GM23338 (cell line): Measurements from ENCODE around the gene CLSTN2. TPM values are rescaled to one million over a fixed set of nuclear protein-coding genes. Genes with fewer than 3 reads are reported as not detected.
A peak's percentile ranks its signal among the peaks of the same experiment; 100 is the strongest.

ENCODE experiments used
- ATAC-seq: fragments of 200-7000 bp; cut with Tn5 transposase; 3 replicates; pipeline ENCODE4 v1.9.1; 2020
- DNase-seq: peaks from one replicate; pipeline ENCODE4 v3.0.0-alpha.2; 2015; ENCODE audit warnings: low spot score
- H2AFZ ChIP-seq: fragments of 200-600 bp; sonication (generic); 2 replicates; pipeline ENCODE4 v1.8.0; 2016; ENCODE audit warnings: antibody characterized with exemption, mild to moderate bottlenecking, moderate library complexity
- H3F3A ChIP-seq: fragments of 200-600 bp; sonication (generic); replicated peaks from 2 replicates; pipeline ENCODE4 v1.8.0; 2017; ENCODE audit warnings: antibody characterized with exemption, mixed run types, low read depth
- H3K27ac ChIP-seq: fragments of 200-600 bp; sonication (generic); 2 replicates; pipeline ENCODE4 v1.6.1; 2016; ENCODE audit warnings: low read depth
- H3K27me3 ChIP-seq: fragments of 200-600 bp; sonication (generic); 2 replicates; pipeline ENCODE4 v1.8.0; 2016; ENCODE audit warnings: mild to moderate bottlenecking, mixed run types, moderate library complexity; ENCODE audit not compliant: insufficient read depth
- H3K36me3 ChIP-seq: fragments of 200-600 bp; sonication (generic); 2 replicates; pipeline ENCODE4 v1.8.0; 2016; ENCODE audit warnings: mild to moderate bottlenecking; ENCODE audit not compliant: insufficient read depth
- H3K4me1 ChIP-seq: fragments of 200-600 bp; sonication (generic); 2 replicates; pipeline ENCODE4 v1.8.0; 2016; ENCODE audit warnings: mild to moderate bottlenecking, moderate library complexity; ENCODE audit not compliant: insufficient read depth
- H3K4me2 ChIP-seq: fragments of 200-600 bp; sonication (generic); 2 replicates; pipeline ENCODE4 v1.7.1; 2017; ENCODE audit warnings: mixed run types
- H3K4me3 ChIP-seq: fragments of 200-600 bp; sonication (generic); 2 replicates; pipeline ENCODE4 v1.6.1; 2016; ENCODE audit warnings: mixed run types
- H3K79me2 ChIP-seq: fragments of 200-600 bp; sonication (generic); replicated peaks from 2 replicates; pipeline ENCODE4 v1.8.0; 2017; ENCODE audit warnings: mild to moderate bottlenecking; ENCODE audit not compliant: insufficient read depth
- H3K9me2 ChIP-seq: fragments of 200-600 bp; sonication (generic); 2 replicates; pipeline ENCODE4 v1.8.0; 2017; ENCODE audit not compliant: insufficient read depth
- H4K20me1 ChIP-seq: fragments of 200-600 bp; sonication (generic); replicated peaks from 2 replicates; pipeline ENCODE4 v1.8.0; 2017; ENCODE audit warnings: mild to moderate bottlenecking; ENCODE audit not compliant: insufficient read depth
- H3K27ac Mint-ChIP-seq: 2 replicates; pipeline ENCODE4 v1.8.0; 2020; ENCODE audit warnings: inconsistent platforms, mild to moderate bottlenecking, moderate library complexity, mixed read lengths
- H3K27me3 Mint-ChIP-seq: 3 replicates; pipeline ENCODE4 v1.8.0; 2022; ENCODE audit warnings: low read depth, mild to moderate bottlenecking, moderate library complexity, mixed read lengths, inconsistent platforms; ENCODE audit not compliant: insufficient read depth, poor library complexity
- H3K36me3 Mint-ChIP-seq: 3 replicates; pipeline ENCODE4 v1.8.0; 2021; ENCODE audit warnings: low read depth, mild to moderate bottlenecking, inconsistent platforms, moderate library complexity, mixed read lengths
- H3K4me1 Mint-ChIP-seq: 3 replicates; pipeline ENCODE4 v1.8.0; 2020; ENCODE audit warnings: mild to moderate bottlenecking, inconsistent platforms, mixed read lengths
- H3K4me3 Mint-ChIP-seq: 3 replicates; pipeline ENCODE4 v1.8.0; 2021; ENCODE audit warnings: moderate library complexity, mild to moderate bottlenecking, inconsistent platforms, mixed read lengths
- H3K9me3 Mint-ChIP-seq: 3 replicates; pipeline ENCODE4 v1.8.0; 2020; ENCODE audit warnings: moderate library complexity, mild to moderate bottlenecking, inconsistent platforms, mixed read lengths
- CREB1 ChIP-seq: fragments of 250-450 bp; sonication (Bioruptor Pico); IDR thresholded peaks from 2 replicates; pipeline ENCODE4 v1.5.0; 2020; ENCODE audit warnings: low read depth, mild to moderate bottlenecking, moderate library complexity
- EZH2 ChIP-seq: fragments of 200-600 bp; sonication (generic); IDR thresholded peaks from one replicate; pipeline ENCODE4 v1.8.0; 2017; ENCODE audit warnings: antibody characterized with exemption, mild to moderate bottlenecking, low read depth; ENCODE audit not compliant: unreplicated experiment
- EZH2phosphoT487 ChIP-seq: fragments of 200-600 bp; sonication (generic); IDR thresholded peaks from one replicate; pipeline ENCODE4 v1.8.1; 2018; ENCODE audit warnings: antibody characterized with exemption; ENCODE audit not compliant: unreplicated experiment
- JUNB ChIP-seq: IDR thresholded peaks from one replicate; pipeline ENCODE4 v1.6.1; 2016; ENCODE audit warnings: antibody characterized with exemption; ENCODE audit not compliant: unreplicated experiment
- NANOG ChIP-seq: IDR thresholded peaks from 2 replicates; pipeline ENCODE4 v1.6.1; 2016; ENCODE audit warnings: antibody characterized with exemption, borderline replicate concordance
- POLR2AphosphoS5 ChIP-seq: IDR thresholded peaks from 2 replicates; pipeline ENCODE4 v1.6.1; 2016; ENCODE audit warnings: antibody characterized with exemption, low read depth
- STAT1 ChIP-seq: IDR thresholded peaks from one replicate; pipeline ENCODE4 v1.6.1; 2016; ENCODE audit warnings: antibody characterized with exemption; ENCODE audit not compliant: unreplicated experiment
- ZNF114 ChIP-seq: fragments of 250-450 bp; sonication (Bioruptor Pico); IDR thresholded peaks from 2 replicates; pipeline ENCODE4 v1.5.0; 2020; ENCODE audit warnings: mild to moderate bottlenecking, moderate library complexity
- ZNF331 ChIP-seq: fragments of 250-450 bp; sonication (Bioruptor Pico); IDR thresholded peaks from 2 replicates; pipeline ENCODE4 v1.5.0; 2020; ENCODE audit warnings: low read depth, mild to moderate bottlenecking, moderate library complexity
- polyA plus RNA-seq: library from polyadenylated mRNA; unstranded; fragments of >200 nt; fragmentation: Nextera tagmentation; extraction: Ambion mirVana; gene quantifications from 2 replicates; pipeline ENCODE4 v1.2.1, GENCODE V29; 2016
- total RNA-seq: library from RNA; depleted of rRNA; stranded (reverse); fragments of >200 nt; shearing (Covaris generic); gene quantifications from 2 replicates; pipeline ENCODE4 v1.2.3, GENCODE V29; 2014
- TF ChIP-seq, protein P1 (sequence below): IDR thresholded peaks from one replicate; pipeline ENCODE4 v1.6.1; 2018; ENCODE audit warnings: antibody characterized with exemption; ENCODE audit not compliant: unreplicated experiment
- TF ChIP-seq, protein P2 (sequence below): IDR thresholded peaks from 2 replicates; pipeline ENCODE4 v1.6.1; 2016; ENCODE audit warnings: antibody characterized with exemption
- TF ChIP-seq, protein P3 (sequence below), 2 experiments: fragments of 200-600 bp in 1 of 2; sonication (generic) in 1 of 2; conservative IDR thresholded peaks; 2 replicates each; pipeline versions ENCODE4 v1.5.1 to v1.6.1; 2016 to 2017; ENCODE audit warnings: antibody characterized with exemption in 2 of 2, low read depth in 2 of 2, mild to moderate bottlenecking in 2 of 2, moderate library complexity in 1 of 2
- TF ChIP-seq, protein P4 (sequence below): fragments of 250-450 bp; sonication (Bioruptor Pico); IDR thresholded peaks from 2 replicates; pipeline ENCODE4 v1.5.0; 2020; ENCODE audit warnings: mild to moderate bottlenecking, moderate library complexity

Gene CLSTN2
- total and polyA plus RNA-seq, 2 experiments from 2014 or later: 0.11 to 0.83 TPM

DNA sequence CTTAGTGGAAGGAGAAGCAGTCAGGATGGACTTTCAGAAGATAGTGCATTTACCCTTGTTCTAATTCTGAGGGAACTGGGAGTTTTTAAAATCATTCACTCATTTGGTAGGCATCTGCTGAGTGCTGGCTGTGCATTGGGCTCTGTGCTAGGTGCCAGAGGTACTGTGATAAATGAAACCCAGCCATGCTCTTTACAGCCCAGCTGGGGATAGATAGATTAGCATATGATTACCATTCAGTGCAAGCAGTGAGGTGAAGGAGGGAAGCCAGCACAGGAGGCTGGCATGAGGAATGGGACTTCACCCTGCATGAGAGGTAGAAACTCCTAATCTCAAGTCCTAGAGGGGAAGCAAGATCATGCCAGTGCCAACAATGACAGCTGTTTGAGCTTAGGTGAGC lies 381.0 kb downstream of the CLSTN2 start:
- Histone ChIP-seq H3K4me1 (no peaks in the 10 kb centered on the region; the same call in 1 of the 2 replicates), H4K20me1 (no peaks in the 10 kb centered on the region), H3F3A (no peaks in the 10 kb centered on the region), H3K27ac (no peak overlapping the region), H2AFZ (peak overlapping the region; percentile 52; the same call in 1 of the 2 replicates), H3K27me3 (no peaks in the 10 kb centered on the region), H3K4me2 (no peak overlapping the region), H3K4me3 (no peak overlapping the region), H3K79me2 (no peaks in the 10 kb centered on the region), H3K9me2 (peaks cover 12% of the 10 kb centered on the region), H3K36me3 (no peaks in the 10 kb centered on the region)
- TF ChIP-seq CREB1 (CRISPR knock-in tag) (no peak), JUNB (no peak), NANOG (no peak), ZNF331 (CRISPR knock-in tag) (no peak), EZH2phosphoT487 (no peak), STAT1 (no peak), POLR2AphosphoS5 (no peak), EZH2 (no peak), ZNF114 (CRISPR knock-in tag) (no peak)
- TF ChIP-seq, protein P1, sequence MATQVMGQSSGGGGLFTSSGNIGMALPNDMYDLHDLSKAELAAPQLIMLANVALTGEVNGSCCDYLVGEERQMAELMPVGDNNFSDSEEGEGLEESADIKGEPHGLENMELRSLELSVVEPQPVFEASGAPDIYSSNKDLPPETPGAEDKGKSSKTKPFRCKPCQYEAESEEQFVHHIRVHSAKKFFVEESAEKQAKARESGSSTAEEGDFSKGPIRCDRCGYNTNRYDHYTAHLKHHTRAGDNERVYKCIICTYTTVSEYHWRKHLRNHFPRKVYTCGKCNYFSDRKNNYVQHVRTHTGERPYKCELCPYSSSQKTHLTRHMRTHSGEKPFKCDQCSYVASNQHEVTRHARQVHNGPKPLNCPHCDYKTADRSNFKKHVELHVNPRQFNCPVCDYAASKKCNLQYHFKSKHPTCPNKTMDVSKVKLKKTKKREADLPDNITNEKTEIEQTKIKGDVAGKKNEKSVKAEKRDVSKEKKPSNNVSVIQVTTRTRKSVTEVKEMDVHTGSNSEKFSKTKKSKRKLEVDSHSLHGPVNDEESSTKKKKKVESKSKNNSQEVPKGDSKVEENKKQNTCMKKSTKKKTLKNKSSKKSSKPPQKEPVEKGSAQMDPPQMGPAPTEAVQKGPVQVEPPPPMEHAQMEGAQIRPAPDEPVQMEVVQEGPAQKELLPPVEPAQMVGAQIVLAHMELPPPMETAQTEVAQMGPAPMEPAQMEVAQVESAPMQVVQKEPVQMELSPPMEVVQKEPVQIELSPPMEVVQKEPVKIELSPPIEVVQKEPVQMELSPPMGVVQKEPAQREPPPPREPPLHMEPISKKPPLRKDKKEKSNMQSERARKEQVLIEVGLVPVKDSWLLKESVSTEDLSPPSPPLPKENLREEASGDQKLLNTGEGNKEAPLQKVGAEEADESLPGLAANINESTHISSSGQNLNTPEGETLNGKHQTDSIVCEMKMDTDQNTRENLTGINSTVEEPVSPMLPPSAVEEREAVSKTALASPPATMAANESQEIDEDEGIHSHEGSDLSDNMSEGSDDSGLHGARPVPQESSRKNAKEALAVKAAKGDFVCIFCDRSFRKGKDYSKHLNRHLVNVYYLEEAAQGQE: no peak
- TF ChIP-seq, protein P2, sequence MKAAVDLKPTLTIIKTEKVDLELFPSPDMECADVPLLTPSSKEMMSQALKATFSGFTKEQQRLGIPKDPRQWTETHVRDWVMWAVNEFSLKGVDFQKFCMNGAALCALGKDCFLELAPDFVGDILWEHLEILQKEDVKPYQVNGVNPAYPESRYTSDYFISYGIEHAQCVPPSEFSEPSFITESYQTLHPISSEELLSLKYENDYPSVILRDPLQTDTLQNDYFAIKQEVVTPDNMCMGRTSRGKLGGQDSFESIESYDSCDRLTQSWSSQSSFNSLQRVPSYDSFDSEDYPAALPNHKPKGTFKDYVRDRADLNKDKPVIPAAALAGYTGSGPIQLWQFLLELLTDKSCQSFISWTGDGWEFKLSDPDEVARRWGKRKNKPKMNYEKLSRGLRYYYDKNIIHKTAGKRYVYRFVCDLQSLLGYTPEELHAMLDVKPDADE: no peak
- TF ChIP-seq, protein P3, sequence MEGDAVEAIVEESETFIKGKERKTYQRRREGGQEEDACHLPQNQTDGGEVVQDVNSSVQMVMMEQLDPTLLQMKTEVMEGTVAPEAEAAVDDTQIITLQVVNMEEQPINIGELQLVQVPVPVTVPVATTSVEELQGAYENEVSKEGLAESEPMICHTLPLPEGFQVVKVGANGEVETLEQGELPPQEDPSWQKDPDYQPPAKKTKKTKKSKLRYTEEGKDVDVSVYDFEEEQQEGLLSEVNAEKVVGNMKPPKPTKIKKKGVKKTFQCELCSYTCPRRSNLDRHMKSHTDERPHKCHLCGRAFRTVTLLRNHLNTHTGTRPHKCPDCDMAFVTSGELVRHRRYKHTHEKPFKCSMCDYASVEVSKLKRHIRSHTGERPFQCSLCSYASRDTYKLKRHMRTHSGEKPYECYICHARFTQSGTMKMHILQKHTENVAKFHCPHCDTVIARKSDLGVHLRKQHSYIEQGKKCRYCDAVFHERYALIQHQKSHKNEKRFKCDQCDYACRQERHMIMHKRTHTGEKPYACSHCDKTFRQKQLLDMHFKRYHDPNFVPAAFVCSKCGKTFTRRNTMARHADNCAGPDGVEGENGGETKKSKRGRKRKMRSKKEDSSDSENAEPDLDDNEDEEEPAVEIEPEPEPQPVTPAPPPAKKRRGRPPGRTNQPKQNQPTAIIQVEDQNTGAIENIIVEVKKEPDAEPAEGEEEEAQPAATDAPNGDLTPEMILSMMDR (conservative IDR thresholded peaks at IDR 0.05; ENCODE audit: low read depth in 2 of 2): no peak
- TF ChIP-seq, protein P4, sequence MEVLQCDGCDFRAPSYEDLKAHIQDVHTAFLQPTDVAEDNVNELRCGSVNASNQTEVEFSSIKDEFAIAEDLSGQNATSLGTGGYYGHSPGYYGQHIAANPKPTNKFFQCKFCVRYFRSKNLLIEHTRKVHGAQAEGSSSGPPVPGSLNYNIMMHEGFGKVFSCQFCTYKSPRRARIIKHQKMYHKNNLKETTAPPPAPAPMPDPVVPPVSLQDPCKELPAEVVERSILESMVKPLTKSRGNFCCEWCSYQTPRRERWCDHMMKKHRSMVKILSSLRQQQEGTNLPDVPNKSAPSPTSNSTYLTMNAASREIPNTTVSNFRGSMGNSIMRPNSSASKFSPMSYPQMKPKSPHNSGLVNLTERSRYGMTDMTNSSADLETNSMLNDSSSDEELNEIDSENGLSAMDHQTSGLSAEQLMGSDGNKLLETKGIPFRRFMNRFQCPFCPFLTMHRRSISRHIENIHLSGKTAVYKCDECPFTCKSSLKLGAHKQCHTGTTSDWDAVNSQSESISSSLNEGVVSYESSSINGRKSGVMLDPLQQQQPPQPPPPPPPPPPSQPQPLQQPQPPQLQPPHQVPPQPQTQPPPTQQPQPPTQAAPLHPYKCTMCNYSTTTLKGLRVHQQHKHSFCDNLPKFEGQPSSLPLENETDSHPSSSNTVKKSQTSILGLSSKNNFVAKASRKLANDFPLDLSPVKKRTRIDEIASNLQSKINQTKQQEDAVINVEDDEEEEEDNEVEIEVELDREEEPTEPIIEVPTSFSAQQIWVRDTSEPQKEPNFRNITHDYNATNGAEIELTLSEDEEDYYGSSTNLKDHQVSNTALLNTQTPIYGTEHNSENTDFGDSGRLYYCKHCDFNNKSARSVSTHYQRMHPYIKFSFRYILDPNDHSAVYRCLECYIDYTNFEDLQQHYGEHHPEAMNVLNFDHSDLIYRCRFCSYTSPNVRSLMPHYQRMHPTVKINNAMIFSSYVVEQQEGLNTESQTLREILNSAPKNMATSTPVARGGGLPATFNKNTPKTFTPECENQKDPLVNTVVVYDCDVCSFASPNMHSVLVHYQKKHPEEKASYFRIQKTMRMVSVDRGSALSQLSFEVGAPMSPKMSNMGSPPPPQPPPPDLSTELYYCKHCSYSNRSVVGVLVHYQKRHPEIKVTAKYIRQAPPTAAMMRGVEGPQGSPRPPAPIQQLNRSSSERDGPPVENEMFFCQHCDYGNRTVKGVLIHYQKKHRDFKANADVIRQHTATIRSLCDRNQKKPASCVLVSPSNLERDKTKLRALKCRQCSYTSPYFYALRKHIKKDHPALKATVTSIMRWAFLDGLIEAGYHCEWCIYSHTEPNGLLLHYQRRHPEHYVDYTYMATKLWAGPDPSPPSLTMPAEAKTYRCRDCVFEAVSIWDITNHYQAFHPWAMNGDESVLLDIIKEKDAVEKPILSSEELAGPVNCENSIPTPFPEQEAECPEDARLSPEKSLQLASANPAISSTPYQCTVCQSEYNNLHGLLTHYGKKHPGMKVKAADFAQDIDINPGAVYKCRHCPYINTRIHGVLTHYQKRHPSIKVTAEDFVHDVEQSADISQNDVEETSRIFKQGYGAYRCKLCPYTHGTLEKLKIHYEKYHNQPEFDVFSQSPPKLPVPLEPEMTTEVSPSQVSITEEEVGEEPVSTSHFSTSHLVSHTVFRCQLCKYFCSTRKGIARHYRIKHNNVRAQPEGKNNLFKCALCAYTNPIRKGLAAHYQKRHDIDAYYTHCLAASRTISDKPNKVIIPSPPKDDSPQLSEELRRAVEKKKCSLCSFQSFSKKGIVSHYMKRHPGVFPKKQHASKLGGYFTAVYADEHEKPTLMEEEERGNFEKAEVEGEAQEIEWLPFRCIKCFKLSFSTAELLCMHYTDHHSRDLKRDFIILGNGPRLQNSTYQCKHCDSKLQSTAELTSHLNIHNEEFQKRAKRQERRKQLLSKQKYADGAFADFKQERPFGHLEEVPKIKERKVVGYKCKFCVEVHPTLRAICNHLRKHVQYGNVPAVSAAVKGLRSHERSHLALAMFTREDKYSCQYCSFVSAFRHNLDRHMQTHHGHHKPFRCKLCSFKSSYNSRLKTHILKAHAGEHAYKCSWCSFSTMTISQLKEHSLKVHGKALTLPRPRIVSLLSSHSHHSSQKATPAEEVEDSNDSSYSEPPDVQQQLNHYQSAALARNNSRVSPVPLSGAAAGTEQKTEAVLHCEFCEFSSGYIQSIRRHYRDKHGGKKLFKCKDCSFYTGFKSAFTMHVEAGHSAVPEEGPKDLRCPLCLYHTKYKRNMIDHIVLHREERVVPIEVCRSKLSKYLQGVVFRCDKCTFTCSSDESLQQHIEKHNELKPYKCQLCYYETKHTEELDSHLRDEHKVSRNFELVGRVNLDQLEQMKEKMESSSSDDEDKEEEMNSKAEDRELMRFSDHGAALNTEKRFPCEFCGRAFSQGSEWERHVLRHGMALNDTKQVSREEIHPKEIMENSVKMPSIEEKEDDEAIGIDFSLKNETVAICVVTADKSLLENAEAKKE (CRISPR knock-in tag): no peak
- H3K36me3 Mint-ChIP-seq: no peaks in the 10 kb centered on the region
- no peak overlapping the region for H3K4me3 Mint-ChIP-seq
- H3K27me3 Mint-ChIP-seq: no peaks in the 10 kb centered on the region
- H3K27ac Mint-ChIP-seq: no peak overlapping the region
- H3K4me1 Mint-ChIP-seq: peaks cover 14% of the 10 kb centered on the region
- ATAC-seq (peak; percentile 68), DNase-seq (no peak)
- no peaks in the 10 kb centered on the region for H3K9me3 Mint-ChIP-seq
